Brain microvascular endothelial cell (primary cell): ENCODE measurements around the gene MTA3.
A peak's percentile ranks its signal among the peaks of the same experiment; 100 is the strongest.

Experiments used
- DNase-seq: peaks from one replicate; pipeline ENCODE4 v3.0.0-alpha.2; 2020
- H3K27ac ChIP-seq: fragments of 250-450 bp; sonication (Bioruptor Pico); 2 replicates; pipeline ENCODE4 v1.5.1; 2020; ENCODE audit warnings: mild to moderate bottlenecking, moderate library complexity
- H3K27me3 ChIP-seq: fragments of 250-450 bp; sonication (Bioruptor Pico); replicated peaks from 2 replicates; pipeline ENCODE4 v1.5.1; 2020; ENCODE audit warnings: mild to moderate bottlenecking
- H3K36me3 ChIP-seq: fragments of 250-450 bp; sonication (Bioruptor Pico); replicated peaks from 2 replicates; pipeline ENCODE4 v1.5.1; 2020; ENCODE audit warnings: mild to moderate bottlenecking
- H3K4me3 ChIP-seq: 2 replicates; pipeline ENCODE4 v1.5.1; 2011; ENCODE audit warnings: low read depth, mild to moderate bottlenecking, control low read depth, low read length, moderate library complexity
- CTCF ChIP-seq: IDR thresholded peaks from 2 replicates; pipeline ENCODE4 v1.5.1; 2011; ENCODE audit warnings: low read depth, mild to moderate bottlenecking, moderate library complexity, low read length, control low read depth, inconsistent platforms; ENCODE audit errors: missing control alignments
- in situ Hi-C: cut with HindIII; loops from 2 replicates; pipeline ENCODE4 v1.10.0; 2017; ENCODE audit warnings: low sequenced_read_pairs, low pct_ligation_motif_present

MTA3 gene

DNA sequence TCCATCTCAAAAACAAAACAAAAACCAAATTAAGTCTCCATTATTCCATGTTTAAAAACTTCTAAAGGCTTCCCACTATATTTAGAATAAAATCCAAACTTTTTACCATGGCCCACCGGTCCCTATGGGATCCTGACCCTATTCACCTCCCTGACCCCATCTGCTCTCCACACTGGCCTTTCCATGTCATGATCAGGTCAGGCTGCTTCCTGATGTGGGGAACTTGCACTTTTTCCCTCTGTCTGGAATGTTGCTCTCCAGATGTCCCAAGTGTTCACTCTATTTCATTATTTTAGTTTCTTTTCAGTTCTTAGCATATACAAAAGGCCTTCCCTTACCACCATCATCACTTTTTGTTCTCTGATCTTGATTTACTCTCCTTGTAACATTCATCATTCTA lies 7.5 kb upstream of the MTA3 start:
- Histone ChIP-seq H3K36me3 (no peaks in the 10 kb centered on the region), H3K27me3 (no peaks in the 10 kb centered on the region), H3K27ac (no peak overlapping the region), H3K4me3 (no peak overlapping the region)
- no peak for DNase-seq
- in situ Hi-C loops, result no loop called here
- TF ChIP-seq CTCF, result no peak

- no peaks in the 10 kb centered on the region for H3K27me3 ChIP-seq
- no peaks in the 10 kb centered on the region for H3K36me3 ChIP-seq
- no peak overlapping the region for H3K27ac ChIP-seq
- no peak for TF ChIP-seq CTCF
- in situ Hi-C loops, result no loop called here
- DNase-seq, result no peak
- H3K4me3 ChIP-seq, result no peak overlapping the region
Measured at GRCh38 chr2:42562474-42563144, 5.8 kb upstream of the MTA3 start.

DNA sequence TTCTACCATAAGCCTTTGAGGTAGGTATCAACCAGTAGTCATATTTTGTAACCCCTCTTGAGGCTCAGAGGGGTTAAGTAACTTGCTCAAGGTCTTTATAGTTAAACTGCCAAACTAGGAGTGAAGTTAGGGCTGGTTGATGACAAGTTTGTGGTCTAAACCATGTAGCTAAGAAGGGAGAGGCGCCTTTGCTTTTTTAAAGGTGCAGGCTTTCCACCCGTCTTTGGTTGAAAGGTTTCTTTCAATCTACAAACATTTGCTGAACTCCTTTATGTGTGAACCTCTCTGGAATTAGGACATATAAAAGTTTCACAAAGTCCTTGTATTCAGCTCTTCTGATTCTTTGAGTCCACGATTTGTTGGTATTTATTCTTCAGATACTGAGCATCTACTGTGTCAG lies 2.4 kb upstream of the MTA3 start:
- no peaks in the 10 kb centered on the region for H3K36me3 ChIP-seq
- in situ Hi-C loops, result no loop called here
- no peak overlapping the region for H3K4me3 ChIP-seq
- no peak overlapping the region for H3K27ac ChIP-seq
- TF ChIP-seq CTCF, result no peak
- no peaks in the 10 kb centered on the region for H3K27me3 ChIP-seq
- no peak for DNase-seq

DNA sequence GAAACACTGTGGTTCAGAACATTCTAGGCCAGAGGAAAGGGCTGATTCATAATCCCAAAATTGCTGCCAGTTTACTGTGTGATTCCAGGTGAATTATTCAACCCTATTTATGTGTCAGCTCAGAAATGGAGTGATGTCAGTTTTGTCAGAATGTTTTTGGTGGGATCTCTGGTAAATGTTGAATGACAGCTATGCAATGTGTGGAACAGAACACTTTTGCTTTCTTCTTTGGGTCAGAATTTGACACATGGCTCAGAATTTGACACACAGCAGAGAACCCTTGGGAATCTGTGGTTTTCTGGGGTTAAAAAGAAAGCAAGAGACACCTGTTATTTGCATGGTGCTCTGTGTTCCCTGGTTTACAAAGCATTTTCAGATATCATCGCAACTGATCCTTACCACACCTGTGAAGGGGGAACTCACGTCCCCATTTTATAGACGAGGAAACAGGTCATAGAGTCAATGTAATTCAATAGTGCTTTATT lies 1.6 kb upstream of the MTA3 start:
- no peak for DNase-seq
- Histone ChIP-seq H3K36me3 (no peaks in the 10 kb centered on the region), H3K4me3 (no peak overlapping the region), H3K27me3 (no peaks in the 10 kb centered on the region), H3K27ac (no peak overlapping the region)
- TF ChIP-seq CTCF, result no peak
- in situ Hi-C loops, result no loop called here

GRCh38 chr2:42567364-42567763 lies 1.1 kb upstream of the MTA3 start:
- Histone ChIP-seq H3K36me3 (no peaks in the 10 kb centered on the region), H3K27ac (no peak overlapping the region), H3K27me3 (no peaks in the 10 kb centered on the region), H3K4me3 (no peak overlapping the region)
- TF ChIP-seq CTCF, result no peak
- DNase-seq, result peak; percentile 7
- in situ Hi-C loops, result no loop called here

DNA sequence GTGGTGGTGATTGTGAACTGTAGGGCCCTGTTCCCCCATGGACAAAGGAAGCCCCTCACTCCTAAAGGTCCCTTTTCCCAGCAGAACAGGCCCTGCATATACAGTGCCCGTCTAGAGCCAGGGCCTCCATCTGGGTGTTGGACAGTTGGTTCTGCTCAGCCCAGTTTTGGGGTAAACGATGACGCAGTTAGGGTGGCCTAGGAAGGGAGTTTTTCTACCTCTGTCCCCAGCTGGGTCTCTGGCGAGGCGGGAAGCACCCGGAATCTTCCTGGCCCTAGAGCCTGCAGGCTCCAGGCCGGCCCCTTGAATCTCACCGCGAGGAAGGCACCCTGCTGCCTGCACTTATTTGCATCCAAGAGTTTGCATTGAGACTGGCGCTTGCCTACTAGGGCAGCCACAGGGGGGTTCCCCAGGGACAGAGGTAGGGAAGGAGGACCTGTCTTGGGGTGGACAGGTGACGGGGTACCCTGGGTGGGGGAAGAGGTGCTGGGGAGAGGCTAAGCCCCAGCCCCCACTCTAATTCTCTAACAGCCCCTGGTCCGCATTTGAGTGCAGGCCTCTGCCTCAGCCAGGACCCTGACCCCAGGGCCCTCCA lies 529 bp upstream of the MTA3 start:
- peak; percentile 7 for DNase-seq
- H3K4me3 ChIP-seq, result peak overlapping the region; percentile 24
- TF ChIP-seq CTCF, result no peak
- H3K27me3 ChIP-seq, result no peaks in the 10 kb centered on the region
- no peaks in the 10 kb centered on the region for H3K36me3 ChIP-seq
- no peak overlapping the region for H3K27ac ChIP-seq
- in situ Hi-C loops, result no loop called here
